ENCODE data around the gene MTCH1. TPM values are rescaled to one million over a fixed set of nuclear protein-coding genes. Genes with fewer than 3 reads are reported as not detected.

The MTCH1 gene
- total and polyA plus RNA-seq, 2 donors (not counting 1 experiment from before 2014, with no cell fraction given), result 91.7 to 150 TPM

- H3K36me3 ChIP-seq (replicated peaks in 1 of 2; ENCODE audit: control extremely low read depth in 1 of 2, control insufficient read depth in 1 of 2, extremely low read depth in 1 of 2, insufficient read depth in 2 of 2, low read length in 1 of 2), result no peaks in the 10 kb centered on the region
- no peaks in the 10 kb centered on the region for H3K9me3 ChIP-seq (ENCODE audit: control extremely low read depth in 1 of 3, control insufficient read depth in 2 of 3, insufficient read depth in 1 of 3, low read length in 2 of 3)
- H3K27ac ChIP-seq (ENCODE audit: low read length in 2 of 2), result no peak overlapping the region
- no peak overlapping the region for H2AFZ ChIP-seq (ENCODE audit: insufficient read depth, low read depth, low read length, poor library complexity, severe bottlenecking)
- no peaks in the 10 kb centered on the region for H3K79me2 ChIP-seq (ENCODE audit: control insufficient read depth, insufficient read depth, low read length)
- ATAC-seq (ENCODE audit: low read depth) (no peak), DNase-seq (no peak)
- WGBS (ENCODE audit: insufficient coverage), result 90% methylated on average over 4 of the region's 4 CpGs
- intact Hi-C loops (cut with micrococcal nuclease), result no loop called here
- H3K27me3 Mint-ChIP-seq, result no peaks in the 10 kb centered on the region
- POLR2A ChIA-PET, result no interaction called here
- H3K4me3 ChIP-seq (ENCODE audit: control extremely low read depth in 1 of 5, extremely low read depth in 1 of 5, insufficient read depth in 1 of 5, low read depth in 2 of 5, low read length in 4 of 5), result no peak overlapping the region
- H3K4me1 Mint-ChIP-seq, result peaks cover 38% of the 10 kb centered on the region
- H3K9ac ChIP-seq (ENCODE audit: low read length), result no peak overlapping the region
- TF ChIP-seq CTCF (IDR thresholded peaks at IDR 0.05) (no peak), EZH2 (IDR thresholded peaks at IDR 0.05; ENCODE audit: borderline replicate concordance, insufficient read depth, low read depth, low read length, poor library complexity, severe bottlenecking) (no peak)
- peak overlapping the region; percentile 12 for H3K27ac Mint-ChIP-seq
- no peaks in the 10 kb centered on the region for H3K9me3 Mint-ChIP-seq (ENCODE audit: insufficient read depth)
- H3K4me1 ChIP-seq (ENCODE audit: control insufficient read depth in 2 of 2, insufficient read depth in 2 of 2, low read length in 2 of 2), result peaks cover 5 to 26% of the 10 kb centered on the region in 2 donors
- no peaks in the 10 kb centered on the region for H3K27me3 ChIP-seq (replicated peaks in 1 of 4; ENCODE audit: control extremely low read depth in 1 of 4, control insufficient read depth in 3 of 4, insufficient read depth in 4 of 4, low read length in 3 of 4)
- H3K4me2 ChIP-seq (replicated peaks; ENCODE audit: low read depth, low read length, poor library complexity, severe bottlenecking), result no peak overlapping the region
- no peak overlapping the region for H3K4me3 Mint-ChIP-seq
- H4K20me1 ChIP-seq (ENCODE audit: control insufficient read depth, insufficient read depth, low read length, poor library complexity, severe bottlenecking), result no peaks in the 10 kb centered on the region
- CTCF ChIA-PET, result interaction anchor here (1.2 to 1.3 kb wide), 2 partner anchors 57 to 72 kb away, joined by 3 to 4 read pairs; no protein-coding TSS in a partner anchor
Measured at GRCh38 chr6:36946526-36946925, 39.5 kb downstream of the MTCH1 start.

GRCh38 chr6:36945301-36945700 lies 40.7 kb downstream of the MTCH1 start:
- Histone ChIP-seq H3K4me3 (ENCODE audit: control extremely low read depth in 1 of 5, extremely low read depth in 1 of 5, insufficient read depth in 1 of 5, low read depth in 2 of 5, low read length in 4 of 5) (no peak overlapping the region), H3K36me3 (replicated peaks in 1 of 2; ENCODE audit: control extremely low read depth in 1 of 2, control insufficient read depth in 1 of 2, extremely low read depth in 1 of 2, insufficient read depth in 2 of 2, low read length in 1 of 2) (no peaks in the 10 kb centered on the region), H3K79me2 (ENCODE audit: control insufficient read depth, insufficient read depth, low read length) (no peaks in the 10 kb centered on the region), H4K20me1 (ENCODE audit: control insufficient read depth, insufficient read depth, low read length, poor library complexity, severe bottlenecking) (no peaks in the 10 kb centered on the region), H2AFZ (ENCODE audit: insufficient read depth, low read depth, low read length, poor library complexity, severe bottlenecking) (no peak overlapping the region), H3K9ac (ENCODE audit: low read length) (no peak overlapping the region), H3K27ac (ENCODE audit: low read length in 2 of 2) (no peak overlapping the region), H3K4me1 (ENCODE audit: control insufficient read depth in 2 of 2, insufficient read depth in 2 of 2, low read length in 2 of 2) (peaks cover 5 to 26% of the 10 kb centered on the region in 2 donors), H3K27me3 (replicated peaks in 1 of 4; ENCODE audit: control extremely low read depth in 1 of 4, control insufficient read depth in 3 of 4, insufficient read depth in 4 of 4, low read length in 3 of 4) (peaks cover 0 to 4% (median 0%) of the 10 kb centered on the region in 4 experiments), H3K9me3 (ENCODE audit: control extremely low read depth in 1 of 3, control insufficient read depth in 2 of 3, insufficient read depth in 1 of 3, low read length in 2 of 3) (no peaks in the 10 kb centered on the region), H3K4me2 (replicated peaks; ENCODE audit: low read depth, low read length, poor library complexity, severe bottlenecking) (no peak overlapping the region)
- no peak overlapping the region for H3K27ac Mint-ChIP-seq
- H3K27me3 Mint-ChIP-seq, result peaks cover 1% of the 10 kb centered on the region
- H3K9me3 Mint-ChIP-seq (ENCODE audit: insufficient read depth), result no peaks in the 10 kb centered on the region
- H3K4me3 Mint-ChIP-seq, result no peak overlapping the region
- 100% methylated on average over 1 of the region's 4 CpGs for WGBS (ENCODE audit: insufficient coverage)
- intact Hi-C loops (cut with micrococcal nuclease), result no loop called here
- peaks cover 38% of the 10 kb centered on the region for H3K4me1 Mint-ChIP-seq
- no peak for ATAC-seq (ENCODE audit: low read depth)
- POLR2A ChIA-PET, result no interaction called here
- no peak for DNase-seq
- CTCF ChIA-PET, result no interaction called here
- TF ChIP-seq EZH2 (IDR thresholded peaks at IDR 0.05; ENCODE audit: borderline replicate concordance, insufficient read depth, low read depth, low read length, poor library complexity, severe bottlenecking), result no peak
- TF ChIP-seq CTCF (IDR thresholded peaks at IDR 0.05), result no peak
